Panc1 (cell line): ENCODE measurements around the gene MITF. TPM values are rescaled to one million over a fixed set of nuclear protein-coding genes. Genes with fewer than 3 reads are reported as not detected.

Source experiments
- ATAC-seq: fragments of 200-7000 bp; cut with Tn5 transposase; 2 replicates; pipeline ENCODE4 v1.9.1; 2020; ENCODE audit warnings: mild to moderate bottlenecking, moderate library complexity
- BruUV-seq: library from RNA; stranded (reverse); fragments of 400-500 nt; replicated peaks from 2 replicates; lab custom pipeline; 2021; lab: Mats Ljungman, UMichigan
- CTCF ChIA-PET: fragments of 300-600 bp; sonication (Branson Sonifier 250); formaldehyde crosslinking; loops from one replicate; lab custom pipeline; 2022; ENCODE audit warnings: antibody characterized with exemption; lab: Charles Lee
- POLR2A ChIA-PET: fragments of 300-600 bp; sonication (Branson Sonifier 250); formaldehyde crosslinking; loops from one replicate; lab custom pipeline; 2022; ENCODE audit warnings: antibody characterized with exemption; lab: Charles Lee
- DNase-seq: peaks from one replicate; pipeline ENCODE4 v3.0.0-alpha.2; 2010; ENCODE audit warnings: low read depth, low spot score
- H3K27ac ChIP-seq: 2 replicates; pipeline ENCODE4 v1.5.1; 2011; ENCODE audit warnings: mild to moderate bottlenecking, low read length, inconsistent platforms
- H3K27me3 ChIP-seq: fragments of 200-500 bp; sonication (Bioruptor generic); 2 replicates; pipeline ENCODE4 v1.6.0; 2014; ENCODE audit warnings: low read length, inconsistent platforms; ENCODE audit not compliant: control insufficient read depth, insufficient read depth
- H3K36me3 ChIP-seq: fragments of 200-500 bp; sonication (Bioruptor generic); 2 replicates; pipeline ENCODE4 v1.5.1; 2014; ENCODE audit warnings: inconsistent platforms, mild to moderate bottlenecking, low read length, moderate library complexity; ENCODE audit not compliant: control insufficient read depth, insufficient read depth
- H3K4me1 ChIP-seq: 2 replicates; pipeline ENCODE4 v1.5.1; 2011; ENCODE audit warnings: inconsistent platforms, mild to moderate bottlenecking, low read length, moderate library complexity; ENCODE audit not compliant: control insufficient read depth, insufficient read depth
- H3K4me3 ChIP-seq, 2 experiments: 2 replicates each; pipeline ENCODE4 v1.5.1; 2011 to 2012; ENCODE audit warnings: low read depth in 2 of 2, low read length in 2 of 2, mild to moderate bottlenecking in 2 of 2, inconsistent platforms in 1 of 2, moderate library complexity in 1 of 2
- H3K9me3 ChIP-seq: fragments of 200-500 bp; sonication (Bioruptor generic); 2 replicates; pipeline ENCODE4 v1.5.1; 2014; ENCODE audit warnings: low read depth, mild to moderate bottlenecking, inconsistent platforms, low read length, moderate library complexity; ENCODE audit not compliant: control insufficient read depth, insufficient read depth
- CTCF ChIP-seq: fragments of 450-650 bp; IDR thresholded peaks from 2 replicates; pipeline ENCODE4 v1.5.1; 2017; ENCODE audit warnings: mild to moderate bottlenecking
- POLR2AphosphoS5 ChIP-seq: IDR thresholded peaks from 2 replicates; pipeline ENCODE4 v1.6.1; 2012; ENCODE audit warnings: mild to moderate bottlenecking, low read depth, low read length, moderate library complexity
- REST ChIP-seq, 2 experiments: IDR thresholded peaks; 2 replicates each; pipeline ENCODE4 v1.6.1; 2011 to 2012; ENCODE audit warnings: low read depth in 2 of 2, control low read depth in 1 of 2, low read length in 1 of 2, mild to moderate bottlenecking in 1 of 2, moderate library complexity in 1 of 2; ENCODE audit not compliant: insufficient read depth in 1 of 2
- SIN3A ChIP-seq: IDR thresholded peaks from 2 replicates; pipeline ENCODE4 v1.6.1; 2012; ENCODE audit warnings: low read depth, mild to moderate bottlenecking, low read length, moderate library complexity, borderline replicate concordance; ENCODE audit not compliant: insufficient read depth
- TCF7L2 ChIP-seq: IDR thresholded peaks from 2 replicates; pipeline ENCODE4 v1.6.1; 2011; ENCODE audit warnings: mild to moderate bottlenecking, low read depth, low read length, inconsistent platforms
- in situ Hi-C: cut with HindIII; loops from 2 replicates; pipeline ENCODE4 v1.10.0; 2016; ENCODE audit warnings: low sequenced_read_pairs, low pct_unique_long_range_greater_than_20kb
- intact Hi-C: fragments of 100-400 bp; cut with micrococcal nuclease; formaldehyde crosslinking; loops from one replicate; pipeline ENCODE4 v1.10.0; 2022; ENCODE audit not compliant: unreplicated experiment
- total RNA-seq: library from RNA; stranded (reverse); gene quantifications from one replicate; pipeline ENCODE4 v1.2.1, GENCODE V29; 2021; ENCODE audit not compliant: unreplicated experiment

Gene MITF
- total RNA-seq, 1 experiment from 2014 or later = 10.8 TPM

- POLR2A ChIA-PET = no interaction called here
- BruUV-seq = no TSS peak
Observed at GRCh38 chr3:69831737-69832136, 92.5 kb downstream of the MITF start.

GRCh38 chr3:69833591-69833990 lies 94.3 kb downstream of the MITF start:
- DNase-seq = no peak
- Histone ChIP-seq H3K27me3 (no peaks in the 10 kb centered on the region), H3K9me3 (no peaks in the 10 kb centered on the region)

More at GRCh38 chr3:69831737-69832136, 92.5 kb downstream of the MITF start:
- CTCF ChIA-PET = no interaction called here
- no peak for DNase-seq
- TF ChIP-seq CTCF (no peak), TCF7L2 (no peak), POLR2AphosphoS5 (no peak), SIN3A (no peak), REST (IDR thresholded peaks at IDR 0.05; ENCODE audit: insufficient read depth in 1 of 2, low read depth in 2 of 2, low read length in 1 of 2) (no peak)
- no peaks in the 10 kb centered on the region; the same call in 1 of the 2 replicates for H3K4me1 ChIP-seq
- no peak for ATAC-seq
- H3K27ac ChIP-seq = no peak overlapping the region
- no peaks in the 10 kb centered on the region for H3K9me3 ChIP-seq
- H3K27me3 ChIP-seq = no peaks in the 10 kb centered on the region
- no peaks in the 10 kb centered on the region for H3K36me3 ChIP-seq
- in situ Hi-C loops = no loop called here
- intact Hi-C loops = no loop called here
- no peak overlapping the region for H3K4me3 ChIP-seq

More at GRCh38 chr3:69833591-69833990, 94.3 kb downstream of the MITF start:
- BruUV-seq = no TSS peak
- ATAC-seq = 0 out of 2 replicates have a peak, but pooled peaks have one; percentile 26
- Histone ChIP-seq H3K4me1 (no peaks in the 10 kb centered on the region; the same call in 1 of the 2 replicates), H3K36me3 (no peaks in the 10 kb centered on the region), H3K27ac (no peak overlapping the region), H3K4me3 (no peak overlapping the region)
- POLR2A ChIA-PET = no interaction called here
- no peak for TF ChIP-seq POLR2AphosphoS5
- no peak for TF ChIP-seq CTCF
- no peak for TF ChIP-seq SIN3A
- no peak for TF ChIP-seq REST (IDR thresholded peaks at IDR 0.05; ENCODE audit: insufficient read depth in 1 of 2, low read depth in 2 of 2, low read length in 1 of 2)
- TF ChIP-seq TCF7L2 = no peak
- CTCF ChIA-PET = no interaction called here
- in situ Hi-C loops = no loop called here
- intact Hi-C loops = no loop called here
